Stimulated activated CD8-positive, alpha-beta memory T cell treated with anti-CD3 and anti-CD28 coated beads, Interleukin-2, amount 100 ng/mL, for 48 hours (primary cell): Measurements from ENCODE around the gene ZDHHC7.

Source experiments
- DNase-seq, 2 donors: peaks; one replicate each; pipeline ENCODE4 v3.0.0-alpha.2; 2020; ENCODE audit warnings: low read depth in 2 of 2

The ZDHHC7 gene

DNA sequence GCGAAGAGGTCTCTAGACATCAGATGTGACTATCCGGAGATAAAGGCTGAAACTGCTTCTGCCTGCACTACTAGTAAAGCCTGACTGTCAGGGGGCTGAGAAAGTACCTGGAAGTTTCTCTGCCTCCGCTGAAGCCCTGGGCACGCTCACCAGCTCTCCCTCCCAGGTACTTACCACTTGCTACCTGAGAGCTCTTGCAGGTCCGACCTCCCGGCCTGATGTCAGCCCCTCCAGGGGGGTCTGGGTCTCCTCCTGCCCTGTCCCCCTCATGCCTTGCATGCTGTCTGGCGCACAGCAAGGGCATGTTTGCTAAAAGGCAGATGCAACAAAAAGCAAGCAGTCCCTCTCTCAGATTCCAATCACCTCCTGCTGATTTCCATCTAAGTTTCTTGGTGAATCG is 17.4 kb downstream of the ZDHHC7 start:
- no peak for DNase-seq

- DNase-seq: no peak
Measured at GRCh38 chr16:84992717-84993075, 18.6 kb downstream of the ZDHHC7 start.

GRCh38 chr16:84990782-84991181 is 20.6 kb downstream of the ZDHHC7 start:
- no peak for DNase-seq

DNA sequence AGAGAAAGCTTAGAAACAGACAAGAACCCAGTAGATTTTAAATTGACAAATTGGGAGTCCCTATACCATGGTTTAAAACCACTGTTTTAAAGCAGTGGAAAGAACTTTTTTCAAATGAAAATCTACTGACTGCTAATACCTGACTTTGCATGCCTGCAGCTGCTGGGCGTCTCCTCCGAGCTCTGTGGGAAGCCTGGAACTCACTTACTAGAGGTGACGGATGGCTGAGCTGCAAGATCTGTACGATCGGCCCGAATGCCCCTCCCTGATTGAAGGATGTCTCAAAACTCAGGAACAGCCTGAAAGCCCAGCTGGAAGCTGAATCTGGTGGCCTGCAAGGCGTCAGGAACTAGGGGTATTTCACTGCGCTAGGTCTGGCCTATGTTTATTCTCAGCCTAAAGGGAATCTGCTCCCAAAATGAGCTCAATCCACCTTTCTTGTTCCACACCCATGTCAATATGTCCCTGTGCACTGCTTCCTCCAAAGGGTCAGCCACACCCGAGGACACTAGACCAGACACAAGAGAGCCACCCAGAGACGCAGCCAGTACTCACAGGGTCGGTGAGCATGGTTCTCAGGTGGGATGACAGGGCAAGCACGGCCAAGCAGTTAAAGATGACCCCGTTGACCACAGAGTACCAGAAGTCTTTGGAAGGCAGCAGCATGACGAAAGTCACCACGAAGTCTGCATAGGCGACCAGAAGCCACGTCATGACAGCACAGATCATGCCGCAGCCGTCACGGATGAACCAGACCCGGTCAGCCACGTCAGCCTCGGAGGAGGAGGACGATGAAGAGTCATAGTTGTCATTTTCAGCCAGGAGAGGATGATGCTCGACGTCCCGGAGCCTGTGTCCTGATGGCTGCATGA is 21.4 kb downstream of the ZDHHC7 start:
- no peak for DNase-seq

- no peak for DNase-seq
Measured at GRCh38 chr16:84988328-84989080, 22.8 kb downstream of the ZDHHC7 start.

GRCh38 chr16:84986879-84987278 is 24.5 kb downstream of the ZDHHC7 start:
- DNase-seq: no peak

GRCh38 chr16:84986102-84986501 is 25.2 kb downstream of the ZDHHC7 start:
- DNase-seq: peak in 1 of 2 donors; percentile 6

GRCh38 chr16:84985079-84986065 is 26.0 kb downstream of the ZDHHC7 start:
- no peak for DNase-seq

DNA sequence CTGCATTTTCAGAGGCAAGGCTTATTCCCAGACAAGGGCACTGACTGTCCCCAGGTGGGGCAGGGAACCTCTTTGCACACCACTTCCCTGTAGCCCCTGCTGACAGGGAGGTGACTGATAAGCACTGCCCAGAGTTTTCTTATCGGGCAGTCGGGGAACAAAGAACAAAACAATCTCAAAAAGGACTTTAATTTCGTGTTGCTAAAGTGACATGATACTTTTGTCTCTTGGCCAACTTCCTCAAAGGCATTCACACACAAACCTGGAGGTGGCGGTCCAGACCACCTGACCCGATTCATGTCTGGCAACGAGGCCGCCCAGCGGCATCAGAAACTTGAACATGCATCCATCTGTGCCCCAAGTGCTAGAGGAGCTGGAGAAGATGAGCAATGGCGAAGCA is 28.9 kb downstream of the ZDHHC7 start:
- DNase-seq: no peak

DNA sequence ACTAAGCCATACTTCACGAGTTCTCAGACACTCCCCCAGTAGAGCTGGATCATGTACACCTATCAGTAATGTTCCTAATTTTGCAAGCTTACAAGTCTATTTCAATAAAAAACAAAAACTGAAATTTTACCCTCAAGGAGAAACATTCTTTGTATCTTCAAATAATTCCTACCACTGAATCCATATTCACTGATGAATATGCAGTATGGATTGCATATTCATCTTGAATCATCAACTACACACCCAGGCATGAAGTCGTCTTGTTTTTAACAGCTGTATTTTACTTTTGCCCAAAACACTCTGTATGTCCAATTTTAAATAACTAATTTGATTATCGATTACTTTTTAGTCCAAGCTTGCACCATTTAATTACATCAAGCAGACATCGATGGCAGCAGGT is 31.8 kb downstream of the ZDHHC7 start:
- no peak for DNase-seq

DNA sequence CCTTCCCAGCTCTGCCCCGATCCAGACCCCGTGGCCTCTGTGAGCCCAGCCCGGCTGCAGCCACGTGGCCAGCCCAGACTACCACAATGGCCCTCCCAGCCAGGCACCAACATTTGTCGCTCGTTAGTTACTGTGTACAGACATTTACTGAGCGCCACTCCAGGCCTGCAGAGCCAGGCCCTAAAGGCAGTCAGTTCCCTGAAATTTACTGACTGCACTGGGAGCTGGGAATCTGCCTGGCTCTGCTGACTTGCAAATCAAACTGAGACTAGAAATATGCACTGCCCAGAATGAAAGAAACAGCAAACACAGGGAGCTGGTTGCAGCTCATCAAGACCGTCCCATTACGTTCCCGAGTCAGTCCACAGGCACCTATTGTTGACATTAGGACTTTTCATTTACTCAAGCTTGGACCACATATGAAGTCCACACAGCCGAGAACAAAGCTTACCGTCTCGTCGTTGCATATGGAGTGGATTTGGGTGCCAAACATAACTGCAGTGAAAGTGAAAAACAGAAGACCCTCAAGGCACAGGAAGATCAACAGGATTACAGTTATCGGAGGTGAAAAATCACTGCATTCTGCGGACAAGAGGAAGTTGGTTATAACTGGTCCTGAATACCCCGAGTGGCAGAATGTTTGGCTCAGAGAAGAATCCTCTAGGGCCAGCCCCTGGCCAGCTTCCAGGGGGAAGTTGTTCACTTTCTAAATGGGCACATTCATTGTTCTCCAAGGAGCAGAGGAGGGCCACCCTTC is 34.5 kb downstream of the ZDHHC7 start:
- no peak for DNase-seq

DNA sequence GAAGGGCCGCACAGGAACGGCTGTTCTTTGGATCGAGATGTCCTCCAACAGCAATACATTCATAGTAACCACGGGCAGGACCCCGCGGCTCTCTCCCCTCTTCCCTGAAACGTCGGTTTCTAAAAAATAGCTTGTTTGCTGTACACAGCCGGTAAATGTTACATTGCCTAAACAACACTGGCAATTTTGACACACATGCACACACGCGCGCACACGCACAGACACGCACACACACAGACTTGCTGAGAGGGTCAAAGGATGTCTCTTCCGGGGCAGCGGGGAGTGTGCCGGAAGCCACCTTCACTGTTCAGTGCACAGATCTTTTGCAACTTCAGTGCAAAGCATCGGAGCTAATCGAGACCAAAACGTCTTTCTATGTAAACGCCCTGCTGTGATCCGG is 35.8 kb downstream of the ZDHHC7 start:
- no peak for DNase-seq

GRCh38 chr16:84975066-84975465 is 36.3 kb downstream of the ZDHHC7 start:
- DNase-seq: no peak

DNA sequence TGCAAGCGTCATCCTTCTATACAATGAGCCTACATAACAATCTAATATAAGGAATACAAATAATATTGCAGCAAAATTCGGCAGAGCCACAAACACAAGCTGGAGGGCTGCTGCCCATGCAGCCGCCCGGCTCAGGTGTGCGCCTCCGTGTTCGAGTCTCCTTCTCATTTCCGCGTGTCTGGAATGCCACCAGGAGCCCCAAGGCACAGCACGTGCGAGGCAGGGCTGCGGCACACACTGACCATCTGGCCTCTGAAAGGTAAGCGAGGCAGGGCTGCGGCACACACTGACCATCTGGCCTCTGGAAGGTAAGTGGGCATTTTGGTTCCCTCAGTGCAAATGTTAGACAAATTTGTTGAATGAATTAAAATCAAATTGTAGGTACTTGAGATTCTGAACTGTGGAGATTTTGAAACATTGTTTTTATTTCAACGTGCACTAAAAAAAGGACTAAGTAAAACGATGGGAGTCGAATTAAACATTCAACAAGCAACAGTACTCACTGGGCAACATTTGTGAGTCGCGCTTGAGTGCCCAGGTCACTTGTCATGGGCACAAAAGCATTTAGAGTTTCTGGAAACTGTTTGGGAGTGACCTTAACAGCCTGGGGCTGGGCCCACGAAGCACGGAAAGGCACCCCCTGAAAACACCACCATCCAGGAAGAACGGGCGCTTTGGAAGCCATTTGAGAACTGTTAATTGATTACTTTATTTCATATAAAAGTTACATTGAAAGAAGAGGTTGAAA is 37.4 kb downstream of the ZDHHC7 start:
- DNase-seq: no peak

GRCh38 chr16:84973236-84973635 is 38.1 kb downstream of the ZDHHC7 start:
- no peak for DNase-seq

DNA sequence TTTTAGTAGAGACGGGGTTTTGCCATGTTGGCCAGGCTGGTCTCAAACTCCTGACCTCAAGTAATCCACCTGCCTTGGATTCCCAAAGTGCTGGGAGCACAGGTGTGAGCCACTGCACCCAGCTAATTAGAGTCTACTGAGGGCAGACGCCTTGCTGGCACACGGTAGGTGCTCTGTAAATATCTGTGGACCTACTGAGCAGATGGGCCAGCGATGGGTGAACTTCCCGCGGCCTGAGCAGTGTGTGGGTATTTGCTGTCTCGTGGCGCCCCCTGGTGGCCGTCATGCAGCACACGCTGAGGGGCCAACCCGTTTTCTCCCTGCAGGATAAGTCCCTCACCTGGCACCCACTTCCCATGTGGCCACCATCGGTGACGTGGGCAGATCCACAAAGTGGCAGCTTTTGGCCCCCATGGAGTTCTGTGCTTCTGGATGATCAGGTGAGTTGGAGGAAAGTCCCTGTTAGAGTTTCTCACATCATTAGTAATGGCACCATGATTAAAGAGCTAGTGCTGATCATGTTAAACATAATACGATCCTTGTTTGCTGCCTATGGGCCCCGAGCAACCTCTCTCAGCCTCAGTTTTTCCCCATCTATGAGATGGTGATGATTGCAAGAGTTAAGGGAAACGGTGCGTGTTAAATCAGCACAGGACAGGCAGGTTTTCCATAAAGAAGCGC is 40.7 kb downstream of the ZDHHC7 start:
- peak; percentile 61 to 65 for DNase-seq

GRCh38 chr16:84967828-84968227 is 43.5 kb downstream of the ZDHHC7 start:
- DNase-seq: no peak

- DNase-seq: no peak
Measured at GRCh38 chr16:84965428-84966415, 45.6 kb downstream of the ZDHHC7 start.
